SK-N-SH treated with all-trans-retinoic acid at 6 μM for 48 hours (cell line): Measurements from ENCODE around the gene LRCH1.

Experiments
- ATAC-seq: fragments of 200-7000 bp; cut with Tn5 transposase; 3 replicates; pipeline ENCODE4 v1.9.1; 2020; ENCODE audit warnings: mild to moderate bottlenecking, moderate library complexity
- ARNTL ChIP-seq: fragments of 450-650 bp; formaldehyde crosslinking; IDR thresholded peaks from 2 replicates; pipeline ENCODE4 v1.5.0; 2020; ENCODE audit warnings: low read depth, mild to moderate bottlenecking, moderate library complexity, borderline replicate concordance
- CREB5 ChIP-seq: fragments of 250-450 bp; sonication (Bioruptor Pico); IDR thresholded peaks from 2 replicates; pipeline ENCODE4 v1.5.1; 2020; ENCODE audit warnings: low read depth, mild to moderate bottlenecking, moderate library complexity
- CSDC2 ChIP-seq: fragments of 250-450 bp; sonication (Bioruptor Pico); IDR thresholded peaks from 2 replicates; pipeline ENCODE4 v1.5.0; 2020; ENCODE audit warnings: mild to moderate bottlenecking, moderate library complexity
- ESRRG ChIP-seq: fragments of 250-450 bp; sonication (Bioruptor Pico); IDR thresholded peaks from 2 replicates; pipeline ENCODE4 v1.6.1; 2021; ENCODE audit warnings: mild to moderate bottlenecking
- GLIS3 ChIP-seq: fragments of 250-450 bp; sonication (Bioruptor Pico); IDR thresholded peaks from 2 replicates; pipeline ENCODE4 v1.5.0; 2020; ENCODE audit warnings: mild to moderate bottlenecking, moderate library complexity
- ISL1 ChIP-seq: fragments of 250-450 bp; sonication (Bioruptor Pico); IDR thresholded peaks from 2 replicates; pipeline ENCODE4 v2.1.2; 2022; ENCODE audit warnings: mild to moderate bottlenecking, moderate library complexity
- OSR1 ChIP-seq: fragments of 250-450 bp; sonication (Bioruptor Pico); IDR thresholded peaks from 2 replicates; pipeline ENCODE4 v1.8.0; 2022; ENCODE audit warnings: moderate library complexity, mild to moderate bottlenecking, inconsistent platforms
- PPARA ChIP-seq: fragments of 250-450 bp; sonication (Bioruptor Pico); IDR thresholded peaks from 2 replicates; pipeline ENCODE4 v1.5.0; 2020; ENCODE audit warnings: mild to moderate bottlenecking, borderline replicate concordance
- RARB ChIP-seq: fragments of 250-450 bp; sonication (Bioruptor Pico); IDR thresholded peaks from 2 replicates; pipeline ENCODE4 v1.8.0; 2021; ENCODE audit warnings: mild to moderate bottlenecking, moderate library complexity
- SNAI2 ChIP-seq: fragments of 250-450 bp; sonication (Bioruptor Pico); IDR thresholded peaks from 2 replicates; pipeline ENCODE4 v1.5.0; 2020; ENCODE audit warnings: mild to moderate bottlenecking, moderate library complexity
- TCF4 ChIP-seq: fragments of 250-450 bp; sonication (Bioruptor Pico); IDR thresholded peaks from 2 replicates; pipeline ENCODE4 v1.8.0; 2021; ENCODE audit warnings: mild to moderate bottlenecking, moderate library complexity, borderline replicate concordance
- TOX ChIP-seq: fragments of 250-450 bp; sonication (Bioruptor Pico); IDR thresholded peaks from 2 replicates; pipeline ENCODE4 v1.8.0; 2021; ENCODE audit warnings: mild to moderate bottlenecking, moderate library complexity, borderline replicate concordance
- ZC3H10 ChIP-seq: fragments of 250-450 bp; sonication (Bioruptor Pico); IDR thresholded peaks from 2 replicates; pipeline ENCODE4 v1.5.1; 2021; ENCODE audit warnings: mild to moderate bottlenecking, moderate library complexity
- ZFP3 ChIP-seq: fragments of 250-450 bp; sonication (Bioruptor Pico); IDR thresholded peaks from 2 replicates; pipeline ENCODE4 v1.5.0; 2020; ENCODE audit warnings: mild to moderate bottlenecking, moderate library complexity
- ZFP30 ChIP-seq: fragments of 450-650 bp; formaldehyde crosslinking; IDR thresholded peaks from 2 replicates; pipeline ENCODE4 v1.5.0; 2022; ENCODE audit warnings: mild to moderate bottlenecking, moderate library complexity
- ZNF565 ChIP-seq: fragments of 450-650 bp; formaldehyde crosslinking; conservative IDR thresholded peaks from 2 replicates; pipeline ENCODE4 v1.5.0; 2020; ENCODE audit warnings: low read depth, mild to moderate bottlenecking, moderate library complexity
- ZNF70 ChIP-seq: fragments of 450-650 bp; formaldehyde crosslinking; IDR thresholded peaks from 2 replicates; pipeline ENCODE4 v1.5.0; 2020; ENCODE audit warnings: mild to moderate bottlenecking, moderate library complexity
- TF ChIP-seq, protein P1 (sequence below): fragments of 250-450 bp; sonication (Bioruptor Pico); IDR thresholded peaks from 2 replicates; pipeline ENCODE4 v1.8.0; 2020; ENCODE audit warnings: mild to moderate bottlenecking, moderate library complexity, borderline replicate concordance
- TF ChIP-seq, protein P2 (sequence below): fragments of 250-450 bp; sonication (Bioruptor Pico); IDR thresholded peaks from 2 replicates; pipeline ENCODE4 v1.5.0; 2020; ENCODE audit warnings: mild to moderate bottlenecking, moderate library complexity
- TF ChIP-seq, protein P3 (sequence below): fragments of 250-450 bp; sonication (Bioruptor Pico); IDR thresholded peaks from 2 replicates; pipeline ENCODE4 v1.5.1; 2021; ENCODE audit warnings: mild to moderate bottlenecking, moderate library complexity

Gene LRCH1

DNA sequence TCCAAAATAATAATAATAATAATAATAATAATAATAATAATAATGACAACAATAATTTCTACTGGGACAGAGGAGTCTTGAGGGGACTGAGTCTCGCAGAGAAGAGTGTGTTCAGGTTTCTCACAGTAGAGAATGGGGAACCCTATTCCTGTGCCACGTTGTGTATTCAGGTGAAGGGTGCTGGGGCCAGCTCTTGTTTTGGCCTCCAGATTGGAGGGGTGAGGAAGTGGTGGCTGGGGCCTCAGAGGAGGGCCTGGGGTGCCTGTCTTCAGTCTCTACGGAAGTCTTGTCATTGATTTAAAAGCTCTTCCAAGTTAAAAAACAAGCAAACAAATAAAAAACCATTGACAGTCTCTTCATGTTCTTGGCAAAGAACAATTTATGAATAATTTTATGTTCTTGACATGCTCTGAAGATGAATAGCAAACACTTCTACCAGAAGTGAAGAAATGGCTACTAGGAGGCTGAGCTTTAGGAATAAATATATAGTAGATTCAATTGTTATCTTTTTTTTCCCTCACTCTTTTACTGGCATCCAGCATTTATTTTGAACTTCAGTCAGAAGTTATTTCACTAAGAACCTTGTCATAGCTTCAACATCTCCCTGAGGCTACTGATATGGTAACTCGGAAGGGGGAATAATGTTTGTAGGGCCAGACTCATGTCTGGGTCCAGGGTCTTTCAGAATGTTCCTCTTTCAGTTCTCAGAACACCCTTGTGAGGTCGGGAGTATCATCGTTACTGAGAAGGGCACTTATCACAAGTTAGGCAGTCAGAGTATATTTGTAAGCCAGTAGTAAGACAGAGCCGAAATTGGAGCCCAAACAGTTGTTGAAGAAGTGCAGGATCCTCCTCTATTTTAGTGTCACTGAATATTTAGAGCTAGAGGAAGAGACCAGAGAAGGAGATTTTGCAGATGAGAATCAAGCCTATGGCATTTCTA is 13.1 kb downstream of the LRCH1 start:
- no peak for TF ChIP-seq CREB5
- no peak for TF ChIP-seq RARB
- TF ChIP-seq ZFP30 = no peak
- TF ChIP-seq PPARA (CRISPR knock-in tag) = no peak
- TF ChIP-seq TCF4 = no peak
- TF ChIP-seq, protein P1, sequence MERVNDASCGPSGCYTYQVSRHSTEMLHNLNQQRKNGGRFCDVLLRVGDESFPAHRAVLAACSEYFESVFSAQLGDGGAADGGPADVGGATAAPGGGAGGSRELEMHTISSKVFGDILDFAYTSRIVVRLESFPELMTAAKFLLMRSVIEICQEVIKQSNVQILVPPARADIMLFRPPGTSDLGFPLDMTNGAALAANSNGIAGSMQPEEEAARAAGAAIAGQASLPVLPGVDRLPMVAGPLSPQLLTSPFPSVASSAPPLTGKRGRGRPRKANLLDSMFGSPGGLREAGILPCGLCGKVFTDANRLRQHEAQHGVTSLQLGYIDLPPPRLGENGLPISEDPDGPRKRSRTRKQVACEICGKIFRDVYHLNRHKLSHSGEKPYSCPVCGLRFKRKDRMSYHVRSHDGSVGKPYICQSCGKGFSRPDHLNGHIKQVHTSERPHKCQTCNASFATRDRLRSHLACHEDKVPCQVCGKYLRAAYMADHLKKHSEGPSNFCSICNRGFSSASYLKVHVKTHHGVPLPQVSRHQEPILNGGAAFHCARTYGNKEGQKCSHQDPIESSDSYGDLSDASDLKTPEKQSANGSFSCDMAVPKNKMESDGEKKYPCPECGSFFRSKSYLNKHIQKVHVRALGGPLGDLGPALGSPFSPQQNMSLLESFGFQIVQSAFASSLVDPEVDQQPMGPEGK (CRISPR knock-in tag) = no peak
- TF ChIP-seq ESRRG (CRISPR knock-in tag) = no peak
- TF ChIP-seq OSR1 (CRISPR knock-in tag) = no peak
- TF ChIP-seq TOX = no peak
- TF ChIP-seq, protein P2, sequence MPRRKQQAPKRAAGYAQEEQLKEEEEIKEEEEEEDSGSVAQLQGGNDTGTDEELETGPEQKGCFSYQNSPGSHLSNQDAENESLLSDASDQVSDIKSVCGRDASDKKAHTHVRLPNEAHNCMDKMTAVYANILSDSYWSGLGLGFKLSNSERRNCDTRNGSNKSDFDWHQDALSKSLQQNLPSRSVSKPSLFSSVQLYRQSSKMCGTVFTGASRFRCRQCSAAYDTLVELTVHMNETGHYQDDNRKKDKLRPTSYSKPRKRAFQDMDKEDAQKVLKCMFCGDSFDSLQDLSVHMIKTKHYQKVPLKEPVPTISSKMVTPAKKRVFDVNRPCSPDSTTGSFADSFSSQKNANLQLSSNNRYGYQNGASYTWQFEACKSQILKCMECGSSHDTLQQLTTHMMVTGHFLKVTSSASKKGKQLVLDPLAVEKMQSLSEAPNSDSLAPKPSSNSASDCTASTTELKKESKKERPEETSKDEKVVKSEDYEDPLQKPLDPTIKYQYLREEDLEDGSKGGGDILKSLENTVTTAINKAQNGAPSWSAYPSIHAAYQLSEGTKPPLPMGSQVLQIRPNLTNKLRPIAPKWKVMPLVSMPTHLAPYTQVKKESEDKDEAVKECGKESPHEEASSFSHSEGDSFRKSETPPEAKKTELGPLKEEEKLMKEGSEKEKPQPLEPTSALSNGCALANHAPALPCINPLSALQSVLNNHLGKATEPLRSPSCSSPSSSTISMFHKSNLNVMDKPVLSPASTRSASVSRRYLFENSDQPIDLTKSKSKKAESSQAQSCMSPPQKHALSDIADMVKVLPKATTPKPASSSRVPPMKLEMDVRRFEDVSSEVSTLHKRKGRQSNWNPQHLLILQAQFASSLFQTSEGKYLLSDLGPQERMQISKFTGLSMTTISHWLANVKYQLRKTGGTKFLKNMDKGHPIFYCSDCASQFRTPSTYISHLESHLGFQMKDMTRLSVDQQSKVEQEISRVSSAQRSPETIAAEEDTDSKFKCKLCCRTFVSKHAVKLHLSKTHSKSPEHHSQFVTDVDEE (CRISPR knock-in tag) = no peak
- TF ChIP-seq GLIS3 = no peak
- TF ChIP-seq ZC3H10 (CRISPR knock-in tag) = no peak
- TF ChIP-seq CSDC2 (CRISPR knock-in tag) = no peak
- no peak for TF ChIP-seq ZFP3
- no peak for TF ChIP-seq ZNF565
- TF ChIP-seq ISL1 (CRISPR knock-in tag) = no peak
- no peak for TF ChIP-seq ZNF70 (CRISPR knock-in tag)
- no peak for TF ChIP-seq ARNTL
- no peak for ATAC-seq

GRCh38 chr13:46567671-46568070 is 14.7 kb downstream of the LRCH1 start:
- TF ChIP-seq SNAI2 (no peak), TOX (no peak), ESRRG (CRISPR knock-in tag) (no peak), OSR1 (CRISPR knock-in tag) (no peak), ARNTL (no peak), ISL1 (CRISPR knock-in tag) (no peak)
- TF ChIP-seq, protein P3, sequence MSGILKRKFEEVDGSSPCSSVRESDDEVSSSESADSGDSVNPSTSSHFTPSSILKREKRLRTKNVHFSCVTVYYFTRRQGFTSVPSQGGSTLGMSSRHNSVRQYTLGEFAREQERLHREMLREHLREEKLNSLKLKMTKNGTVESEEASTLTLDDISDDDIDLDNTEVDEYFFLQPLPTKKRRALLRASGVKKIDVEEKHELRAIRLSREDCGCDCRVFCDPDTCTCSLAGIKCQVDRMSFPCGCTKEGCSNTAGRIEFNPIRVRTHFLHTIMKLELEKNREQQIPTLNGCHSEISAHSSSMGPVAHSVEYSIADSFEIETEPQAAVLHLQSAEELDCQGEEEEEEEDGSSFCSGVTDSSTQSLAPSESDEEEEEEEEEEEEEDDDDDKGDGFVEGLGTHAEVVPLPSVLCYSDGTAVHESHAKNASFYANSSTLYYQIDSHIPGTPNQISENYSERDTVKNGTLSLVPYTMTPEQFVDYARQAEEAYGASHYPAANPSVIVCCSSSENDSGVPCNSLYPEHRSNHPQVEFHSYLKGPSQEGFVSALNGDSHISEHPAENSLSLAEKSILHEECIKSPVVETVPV (CRISPR knock-in tag) = no peak
- TF ChIP-seq, protein P1 (CRISPR knock-in tag) = no peak
- ATAC-seq = no peak

GRCh38 chr13:46569456-46569855 is 16.5 kb downstream of the LRCH1 start:
- no peak for TF ChIP-seq TCF4
- TF ChIP-seq ZFP3 = no peak
- TF ChIP-seq GLIS3 = no peak
- TF ChIP-seq CREB5 = no peak
- no peak for TF ChIP-seq PPARA (CRISPR knock-in tag)
- ATAC-seq = peak; percentile 20; the same call in 1 of the 3 replicates
